Right atrium auricular region (tissue), 2 donors: Measurements from ENCODE around the gene OR52N5. TPM values are rescaled to one million over a fixed set of nuclear protein-coding genes. Genes with fewer than 3 reads are reported as not detected.

ENCODE experiments used
- DNase-seq: peaks from one replicate; pipeline ENCODE4 v3.0.0-alpha.2; 2019; ENCODE audit warnings: low spot score
- H3K27ac ChIP-seq, 2 donors: fragments of 200-600 bp; sonication (generic); 1 replicate in 1 of 2; 2 replicates in 1 of 2; pipeline ENCODE4 v1.5.1; 2016 to 2019
- H3K27me3 ChIP-seq, 2 donors: fragments of 200-600 bp; sonication (generic); one replicate each; pipeline versions ENCODE4 v1.5.1 to v1.6.0; 2017 to 2019
- H3K36me3 ChIP-seq: fragments of 200-600 bp; sonication (generic); one replicate; pipeline ENCODE4 v1.5.1; 2016
- H3K4me1 ChIP-seq, 2 donors: fragments of 200-600 bp; sonication (generic); one replicate each; pipeline versions ENCODE4 v1.5.1 to v1.6.0; 2017 to 2019
- H3K4me3 ChIP-seq, 2 donors: fragments of 200-600 bp; sonication (generic); 1 replicate in 1 of 2; 2 replicates in 1 of 2; pipeline ENCODE4 v1.5.1; 2017 to 2019; ENCODE audit warnings: mild to moderate bottlenecking in 1 of 2, moderate library complexity in 1 of 2
- H3K9me3 ChIP-seq, 2 donors: fragments of 200-600 bp; sonication (generic); one replicate each; pipeline ENCODE4 v1.5.1; 2019
- CTCF ChIP-seq, 2 donors: fragments of 200-600 bp; sonication (generic); IDR thresholded peaks; one replicate each; pipeline ENCODE4 v1.5.1; 2019; ENCODE audit warnings: antibody characterized with exemption in 2 of 2
- total RNA-seq, 2 donors: library from RNA; depleted of rRNA; stranded (reverse); fragments of >200 nt; gene quantifications; one replicate each; pipeline ENCODE4 v1.1.0, GENCODE V29; 2016

The OR52N5 gene
- total RNA-seq, 2 donors from 2014 or later: not detected

DNA sequence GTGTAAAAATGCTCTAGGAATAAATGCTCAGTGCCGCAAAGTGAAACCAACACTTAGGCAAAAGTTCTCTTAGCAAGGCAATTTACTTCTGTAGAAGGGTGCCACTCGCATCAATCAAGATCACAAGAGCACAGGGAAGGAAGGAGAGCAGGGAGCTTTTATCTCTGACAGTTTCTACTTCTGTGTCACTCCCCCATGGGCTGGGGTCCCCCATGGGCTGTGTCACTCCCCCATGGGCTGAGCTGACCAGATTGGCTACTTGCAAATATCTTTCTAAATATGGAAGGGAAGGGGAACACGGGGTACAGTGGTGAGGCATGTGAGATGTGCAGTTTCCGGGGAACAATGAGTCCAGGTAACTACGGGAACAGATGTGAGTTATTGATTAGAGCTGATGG is 26.0 kb upstream of the OR52N5 start:
- Histone ChIP-seq H3K9me3 (no peaks in the 10 kb centered on the region), H3K4me1 (peaks cover 0 to 9% of the 10 kb centered on the region in 2 donors), H3K4me3 (peak overlapping the region; percentile 15 to 53), H3K36me3 (no peaks in the 10 kb centered on the region), H3K27me3 (no peaks in the 10 kb centered on the region), H3K27ac (no peak overlapping the region)
- no peak for TF ChIP-seq CTCF (IDR thresholded peaks at IDR 0.05)
- DNase-seq: no peak

DNA sequence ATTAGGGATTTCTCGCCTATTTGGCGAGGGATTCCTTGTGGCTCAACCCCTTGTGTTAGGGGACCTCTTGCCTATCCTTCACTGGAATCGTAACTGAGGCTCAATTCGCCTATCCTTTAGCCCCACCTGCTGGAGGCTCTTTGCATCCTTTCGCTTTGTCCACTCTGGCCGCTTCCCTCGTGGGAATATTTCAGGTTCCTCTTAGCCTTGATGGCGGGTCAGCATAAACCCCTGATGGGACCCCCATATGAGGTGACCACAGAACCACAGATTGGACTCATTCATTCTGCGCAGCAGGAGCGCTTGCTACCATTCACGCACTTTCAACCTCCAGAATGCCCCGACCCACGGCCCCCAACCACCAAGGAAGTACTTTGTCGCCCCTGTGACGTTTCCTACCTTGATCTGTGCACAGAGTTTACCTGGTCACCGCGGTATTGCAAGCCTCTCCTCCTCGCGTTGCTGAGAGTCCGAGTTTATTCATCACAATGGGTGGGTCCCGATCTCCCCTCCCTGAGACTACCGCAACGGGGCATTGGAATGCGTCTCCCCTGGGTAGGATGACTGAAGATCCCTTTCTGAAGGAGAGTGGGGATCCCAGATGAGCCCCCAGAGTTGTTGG is 25.5 kb upstream of the OR52N5 start, which contains the start of gene OR52N2:
TSS of gene OR52N2 (plus strand) at position 425 of the 622 bp plus-strand sequence. CDS start 11,412 bp downstream, outside the sequence.
- Histone ChIP-seq H3K36me3 (no peaks in the 10 kb centered on the region), H3K9me3 (no peaks in the 10 kb centered on the region), H3K4me1 (peaks cover 0 to 9% of the 10 kb centered on the region in 2 donors), H3K27me3 (no peaks in the 10 kb centered on the region), H3K27ac (no peak within 1 kb of the TSS), H3K4me3 (peak within 1 kb of the TSS; percentile 15 to 53)
- DNase-seq: peak; percentile 78
- peak; percentile 5 to 88 for TF ChIP-seq CTCF (IDR thresholded peaks at IDR 0.05)

- Histone ChIP-seq H3K27ac (no peak overlapping the region), H3K36me3 (no peaks in the 10 kb centered on the region), H3K9me3 (no peaks in the 10 kb centered on the region), H3K4me1 (peaks cover 0 to 9% of the 10 kb centered on the region in 2 donors), H3K4me3 (no peak overlapping the region), H3K27me3 (no peaks in the 10 kb centered on the region)
- TF ChIP-seq CTCF (IDR thresholded peaks at IDR 0.05): no peak
- no peak for DNase-seq
Measured at GRCh38 chr11:5807580-5807979, 24.4 kb upstream of the OR52N5 start.

GRCh38 chr11:5803982-5804381 is 20.8 kb upstream of the OR52N5 start:
- H3K36me3 ChIP-seq: no peaks in the 10 kb centered on the region
- peaks cover 0 to 5% of the 10 kb centered on the region in 2 donors for H3K4me1 ChIP-seq
- H3K27ac ChIP-seq: no peak overlapping the region
- TF ChIP-seq CTCF (IDR thresholded peaks at IDR 0.05): no peak
- no peak for DNase-seq
- H3K9me3 ChIP-seq: no peaks in the 10 kb centered on the region
- no peaks in the 10 kb centered on the region for H3K27me3 ChIP-seq
- no peak overlapping the region for H3K4me3 ChIP-seq

- no peak overlapping the region for H3K4me3 ChIP-seq
- H3K36me3 ChIP-seq: no peaks in the 10 kb centered on the region
- H3K27ac ChIP-seq: no peak overlapping the region
- no peak for TF ChIP-seq CTCF (IDR thresholded peaks at IDR 0.05)
- H3K4me1 ChIP-seq: no peaks in the 10 kb centered on the region
- H3K27me3 ChIP-seq: no peaks in the 10 kb centered on the region
- DNase-seq: no peak
- peaks cover 0 to 7% of the 10 kb centered on the region in 2 donors for H3K9me3 ChIP-seq
Measured at GRCh38 chr11:5796541-5796940, 13.4 kb upstream of the OR52N5 start.

- H3K27me3 ChIP-seq: no peaks in the 10 kb centered on the region
- no peak for TF ChIP-seq CTCF (IDR thresholded peaks at IDR 0.05)
- H3K27ac ChIP-seq: no peak within 1 kb of the TSS
- no peaks in the 10 kb centered on the region for H3K36me3 ChIP-seq
- H3K9me3 ChIP-seq: peaks cover 0 to 7% of the 10 kb centered on the region in 2 donors
- H3K4me1 ChIP-seq: no peaks in the 10 kb centered on the region
- DNase-seq: no peak
- H3K4me3 ChIP-seq: no peak within 1 kb of the TSS
Measured at GRCh38 chr11:5791165-5791564, 8.0 kb upstream of the OR52N5 start, which contains the start of gene OR52N1. TSS of gene OR52N1 (minus strand) at chr11:5791265. CDS start at chr11:5788816, 2,449 bp downstream.
